NCI-H2196 (cell line): ENCODE results near the gene HMGB3.
"Not testable (repeated sequence)": the region's sequence is repeated elsewhere in the genome, so short reads cannot be mapped to it uniquely, and the experiment has no call there.

Experiments
- DNase-seq: peaks from one replicate; lab custom pipeline; 2025; ENCODE audit not compliant: unreplicated experiment; lab: John Stamatoyannopoulos, UW

HMGB3 gene

DNA sequence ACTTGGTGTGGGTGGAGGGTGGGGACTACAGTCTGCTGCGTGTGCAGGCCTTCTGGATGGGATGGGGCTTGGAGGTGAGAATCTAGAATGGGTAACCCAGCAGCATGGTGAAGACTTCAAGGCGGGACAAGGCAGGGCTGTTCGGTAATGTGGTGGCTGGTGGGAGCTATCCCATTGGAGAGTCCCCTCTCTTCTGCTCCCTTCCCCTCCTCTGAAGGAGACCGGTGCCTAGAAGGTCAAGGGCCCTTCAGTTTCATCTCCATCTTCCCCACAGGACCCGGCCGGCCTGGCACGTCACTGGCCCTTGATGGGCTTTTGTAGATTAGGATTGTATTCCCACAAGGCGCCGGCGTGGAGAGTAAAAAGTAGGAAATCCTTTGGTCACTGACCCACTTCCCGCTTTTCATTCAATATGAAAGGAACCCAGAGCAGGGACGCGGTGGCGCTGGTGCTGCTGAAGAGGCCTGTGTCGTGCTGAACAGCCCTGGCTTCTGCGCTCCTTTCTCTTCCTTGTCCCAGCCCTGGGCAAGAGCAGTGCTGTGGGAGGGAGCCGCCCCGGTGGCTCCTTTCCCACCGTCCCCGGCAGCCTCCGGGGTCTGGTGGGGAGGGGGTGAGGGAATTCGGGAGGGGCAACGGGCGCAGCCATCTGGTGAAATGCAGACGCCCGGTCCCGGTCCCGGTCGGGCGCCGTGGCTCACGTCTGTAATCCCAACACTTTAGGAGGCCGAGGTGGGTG is 7.3 kb upstream of the HMGB3 start:
- no peak for DNase-seq

DNA sequence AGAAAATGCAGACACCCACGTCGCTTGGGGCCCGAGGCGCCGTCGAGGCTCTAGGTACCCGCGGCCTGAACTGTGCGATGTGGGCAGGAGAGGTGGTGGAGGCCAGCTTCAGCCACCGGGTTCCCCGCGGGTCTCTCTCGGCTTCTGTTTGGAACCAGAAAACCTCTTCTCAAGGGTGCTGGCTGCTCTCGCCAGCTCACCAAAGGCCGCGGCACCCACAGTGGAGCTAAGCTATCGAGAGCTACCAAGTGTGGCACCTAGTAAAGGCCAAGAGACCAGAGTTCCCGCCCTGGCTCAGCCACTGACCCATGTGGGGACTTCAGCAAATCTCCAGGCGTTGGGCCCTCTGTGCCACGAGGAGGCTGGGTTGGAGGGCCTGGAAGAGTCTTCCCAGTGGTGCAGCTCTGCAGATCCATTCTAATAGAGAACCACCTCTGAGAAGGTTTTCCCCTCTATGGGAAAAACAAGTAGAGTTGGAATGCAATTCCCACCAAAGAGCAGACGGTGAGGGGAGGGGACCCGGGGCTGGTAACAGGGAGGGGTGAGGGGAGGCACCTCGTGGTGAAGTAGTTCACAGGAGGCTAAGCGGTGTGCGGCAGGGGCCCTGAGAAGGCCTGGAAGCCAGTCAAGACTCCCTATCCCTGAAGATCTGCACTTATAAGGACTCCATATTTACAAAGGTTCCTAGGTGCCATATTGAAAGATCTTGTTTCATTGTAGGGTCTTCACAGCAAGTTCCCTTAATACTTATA is 5.5 kb upstream of the HMGB3 start:
- DNase-seq, result no peak

DNA sequence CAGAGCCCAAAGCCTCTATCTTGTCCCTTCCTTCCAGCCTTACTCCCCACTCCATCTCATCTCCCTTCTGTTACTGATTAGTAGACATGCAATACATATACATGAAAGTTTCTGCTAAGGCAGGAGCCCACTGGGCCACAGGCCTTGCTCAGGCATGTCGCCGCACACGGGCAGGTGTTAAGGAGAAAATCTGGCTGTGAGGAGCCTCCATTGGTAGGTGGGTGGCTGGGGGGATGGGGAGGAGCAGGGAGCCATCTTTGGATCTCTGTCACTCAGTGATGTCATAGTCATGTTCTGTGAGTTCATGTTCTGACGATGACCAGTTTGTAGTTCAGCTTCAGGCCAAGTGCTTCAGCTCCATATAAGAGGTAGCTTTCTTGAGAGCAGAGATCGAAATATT is 2.9 kb upstream of the HMGB3 start:
- no peak for DNase-seq

DNA sequence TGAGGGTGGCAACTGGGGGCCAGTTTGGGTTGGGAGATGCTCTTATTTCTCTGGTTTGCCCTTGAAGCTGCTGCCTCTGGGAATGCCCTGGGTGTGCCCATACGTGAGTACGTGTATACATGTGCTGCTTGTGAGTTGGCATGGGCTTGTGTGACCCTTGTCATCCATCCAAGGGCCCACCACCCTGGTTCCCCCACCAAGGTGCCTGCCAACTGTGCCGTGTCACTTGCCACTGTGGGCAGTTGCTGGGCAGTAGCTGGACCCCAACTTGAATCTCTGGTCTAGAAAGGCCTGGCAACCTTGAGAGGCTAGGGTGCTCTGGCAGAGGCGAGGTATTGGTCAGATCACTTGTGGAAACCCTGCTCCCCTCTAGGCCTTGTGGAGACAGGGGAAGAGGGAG is 2.4 kb upstream of the HMGB3 start:
- DNase-seq, result no peak

DNA sequence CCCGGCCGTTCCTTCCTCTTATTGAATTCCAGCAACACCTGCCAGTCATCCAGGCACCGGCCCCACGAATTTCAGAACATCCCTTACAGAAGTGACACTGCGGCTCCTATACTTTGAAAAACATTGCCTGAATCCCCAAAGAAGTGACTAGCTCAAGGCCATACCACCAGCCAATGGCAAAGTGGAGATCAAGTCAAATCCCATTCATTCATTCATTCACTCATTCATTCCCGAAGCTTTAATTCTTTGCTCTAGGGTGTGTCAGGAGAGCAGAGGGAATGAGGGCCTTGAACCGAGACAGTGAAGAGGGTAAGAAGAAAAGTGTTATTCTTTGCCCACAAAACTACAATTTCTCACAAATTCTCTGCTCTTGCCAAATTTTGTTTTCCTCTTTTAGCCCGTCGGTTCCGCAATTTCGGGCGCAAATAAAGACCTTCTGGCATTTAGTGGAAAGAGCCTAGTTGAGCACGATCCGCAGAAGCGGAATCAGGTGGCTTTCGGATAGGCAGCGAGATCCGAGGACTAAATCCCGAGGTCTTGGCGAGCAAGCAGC is 824 bp upstream of the HMGB3 start:
- DNase-seq, result no peak

DNA sequence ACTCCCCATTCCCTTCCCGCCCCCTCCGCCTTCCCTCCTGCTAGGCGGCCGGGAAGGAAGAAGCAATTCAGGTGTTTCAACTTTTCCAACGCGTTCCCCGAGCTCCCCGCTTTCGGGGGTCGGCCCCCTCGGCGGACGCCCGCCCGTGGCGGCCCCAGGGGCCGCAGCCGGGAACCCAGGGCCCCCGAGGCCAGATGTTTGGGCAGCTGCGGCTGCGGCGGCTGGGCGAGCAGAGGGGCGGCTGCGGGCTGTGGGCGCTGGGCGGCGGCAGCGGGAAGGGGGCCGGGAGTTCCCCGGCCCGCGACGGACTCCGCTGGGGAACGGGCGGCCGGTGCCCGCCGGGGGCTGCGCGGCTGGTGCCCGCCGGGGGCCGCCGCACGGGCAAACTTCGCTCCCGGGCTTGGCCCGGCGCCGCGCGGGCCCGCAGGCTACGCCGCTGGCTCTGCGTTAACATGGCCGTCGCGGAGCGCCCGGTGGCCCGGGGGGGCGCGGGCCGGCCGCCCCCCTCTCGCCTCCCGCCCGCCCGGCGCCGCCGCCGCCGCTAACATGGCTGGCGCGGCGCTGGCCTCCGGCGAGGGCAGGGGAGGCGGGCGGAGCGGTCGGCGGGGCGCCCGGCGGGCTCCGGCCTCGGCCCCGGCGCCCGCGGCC is 510 bp downstream of the HMGB3 start:
- no peak for DNase-seq

DNA sequence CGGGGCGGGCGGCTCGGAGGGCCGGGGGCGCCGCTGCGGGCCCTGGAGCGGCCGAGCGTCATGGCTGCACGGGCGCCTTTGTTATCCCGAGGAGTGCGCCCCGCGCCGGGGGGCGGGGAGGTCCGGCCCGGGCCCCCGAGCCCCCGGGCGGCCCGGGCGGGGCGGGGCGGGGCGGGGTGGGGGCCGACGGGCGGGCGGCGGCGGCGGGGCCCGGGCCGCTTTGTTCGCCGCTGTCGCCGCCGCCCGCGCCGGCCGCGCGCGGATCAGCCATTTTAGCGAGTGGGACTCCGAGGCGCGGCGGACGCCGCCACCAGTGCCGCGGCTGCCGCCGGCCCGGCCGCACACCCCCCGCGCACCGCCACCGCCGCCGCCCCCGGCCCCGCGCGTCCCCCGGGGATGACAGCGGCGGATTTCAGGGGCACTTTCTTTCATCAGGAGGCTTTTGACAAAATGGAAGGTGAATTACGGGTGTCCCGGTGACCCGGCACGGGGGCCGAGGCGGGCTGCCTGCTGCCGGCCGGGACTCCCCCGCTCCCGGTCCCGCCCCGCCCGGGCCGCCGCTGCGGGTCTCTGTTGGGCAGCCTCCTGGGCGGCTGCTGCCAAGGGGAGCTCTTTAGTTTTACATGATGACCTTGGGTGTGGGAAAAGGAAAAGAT is 1.2 kb downstream of the HMGB3 start:
- no peak for DNase-seq

DNA sequence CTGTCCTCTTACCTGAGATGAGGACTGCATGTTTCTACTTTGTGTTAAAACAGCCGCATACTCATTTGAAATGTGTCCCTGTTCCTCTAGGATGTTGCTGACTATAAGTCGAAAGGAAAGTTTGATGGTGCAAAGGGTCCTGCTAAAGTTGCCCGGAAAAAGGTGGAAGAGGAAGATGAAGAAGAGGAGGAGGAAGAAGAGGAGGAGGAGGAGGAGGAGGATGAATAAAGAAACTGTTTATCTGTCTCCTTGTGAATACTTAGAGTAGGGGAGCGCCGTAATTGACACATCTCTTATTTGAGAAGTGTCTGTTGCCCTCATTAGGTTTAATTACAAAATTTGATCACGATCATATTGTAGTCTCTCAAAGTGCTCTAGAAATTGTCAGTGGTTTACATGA is 4.6 kb downstream of the HMGB3 start:
- DNase-seq, result not testable (repeated sequence)

DNA sequence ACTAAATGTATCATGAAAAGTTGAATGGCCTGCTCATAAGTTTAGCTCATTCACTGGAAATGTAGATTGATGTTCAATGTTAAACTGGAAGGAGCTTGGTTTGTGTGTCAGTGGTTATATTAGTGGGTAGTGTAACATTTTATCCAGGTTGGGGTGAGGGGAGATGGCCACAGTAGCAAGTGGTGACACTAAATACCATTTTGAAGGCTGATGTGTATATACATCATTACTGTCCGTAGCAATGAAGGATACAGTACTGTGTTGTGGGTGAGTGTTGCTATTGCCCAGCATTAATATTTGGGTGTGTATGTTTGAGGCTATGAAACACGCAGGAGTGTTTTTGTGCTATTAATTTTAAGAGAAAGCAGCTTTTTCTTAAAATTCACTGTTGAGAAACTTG is 6.3 kb downstream of the HMGB3 start:
- no peak for DNase-seq

DNA sequence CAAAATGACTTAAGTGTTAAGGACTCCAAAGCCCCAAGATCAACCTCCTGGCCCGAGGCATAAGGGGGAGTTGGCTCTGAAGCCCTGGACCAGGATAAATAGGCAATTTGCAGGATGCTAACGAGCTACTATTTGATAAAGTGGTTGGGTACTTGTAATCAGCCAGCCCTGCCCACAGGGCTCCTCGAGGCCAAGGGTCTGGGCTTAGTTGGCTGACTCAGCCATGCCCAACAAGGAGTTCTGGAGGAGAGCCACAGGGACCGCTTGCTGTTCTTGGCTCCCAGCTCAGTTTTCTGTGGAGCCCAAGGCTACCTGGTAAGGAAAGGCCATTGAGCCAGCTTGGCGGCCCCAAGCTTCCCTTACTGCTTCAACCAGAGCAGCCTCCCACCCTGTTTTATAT is 7.8 kb downstream of the HMGB3 start:
- no peak for DNase-seq

DNA sequence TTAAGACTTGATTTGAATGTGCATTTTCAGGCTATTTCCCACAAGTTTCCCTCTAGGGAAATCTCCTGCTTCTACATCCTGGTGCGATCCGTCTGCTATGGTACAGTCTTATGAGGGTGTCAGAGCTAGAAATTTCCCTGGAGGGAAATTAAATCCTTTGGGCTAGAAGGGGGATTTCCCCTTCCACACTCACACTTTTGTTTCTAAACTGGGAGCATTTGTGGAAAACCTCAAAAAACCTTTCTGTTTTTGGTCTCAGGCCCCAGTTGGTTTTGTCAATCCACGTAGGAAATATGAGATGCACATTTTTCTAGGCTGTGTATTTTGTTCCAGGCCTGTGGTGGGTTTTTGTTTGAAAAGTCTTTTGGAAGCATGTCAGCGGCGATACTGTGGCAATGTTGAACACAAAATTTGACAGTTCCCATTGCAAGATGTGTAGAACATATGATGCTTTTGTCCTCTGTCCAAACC is 17.8 kb downstream of the HMGB3 start:
- DNase-seq, result no peak

DNA sequence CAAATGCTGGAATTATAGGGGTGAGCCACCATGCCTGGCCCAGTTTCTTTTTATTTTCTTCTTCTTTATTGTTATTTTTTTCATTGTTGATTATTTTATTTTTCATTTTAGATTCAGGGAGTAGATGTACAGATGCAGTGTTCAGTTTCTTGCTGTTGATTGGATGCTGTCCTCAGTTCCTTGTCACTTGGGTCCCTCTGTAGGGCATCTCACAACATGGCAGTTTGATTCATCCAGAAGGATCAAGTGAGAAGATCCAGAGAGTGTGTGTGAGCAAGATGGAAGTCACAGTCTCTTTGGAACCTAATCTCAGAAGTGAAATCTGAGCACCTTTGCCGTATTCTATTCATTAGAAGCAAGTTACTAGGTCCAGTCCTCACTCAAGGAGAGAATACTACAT is 20.9 kb downstream of the HMGB3 start:
- DNase-seq, result no peak

DNA sequence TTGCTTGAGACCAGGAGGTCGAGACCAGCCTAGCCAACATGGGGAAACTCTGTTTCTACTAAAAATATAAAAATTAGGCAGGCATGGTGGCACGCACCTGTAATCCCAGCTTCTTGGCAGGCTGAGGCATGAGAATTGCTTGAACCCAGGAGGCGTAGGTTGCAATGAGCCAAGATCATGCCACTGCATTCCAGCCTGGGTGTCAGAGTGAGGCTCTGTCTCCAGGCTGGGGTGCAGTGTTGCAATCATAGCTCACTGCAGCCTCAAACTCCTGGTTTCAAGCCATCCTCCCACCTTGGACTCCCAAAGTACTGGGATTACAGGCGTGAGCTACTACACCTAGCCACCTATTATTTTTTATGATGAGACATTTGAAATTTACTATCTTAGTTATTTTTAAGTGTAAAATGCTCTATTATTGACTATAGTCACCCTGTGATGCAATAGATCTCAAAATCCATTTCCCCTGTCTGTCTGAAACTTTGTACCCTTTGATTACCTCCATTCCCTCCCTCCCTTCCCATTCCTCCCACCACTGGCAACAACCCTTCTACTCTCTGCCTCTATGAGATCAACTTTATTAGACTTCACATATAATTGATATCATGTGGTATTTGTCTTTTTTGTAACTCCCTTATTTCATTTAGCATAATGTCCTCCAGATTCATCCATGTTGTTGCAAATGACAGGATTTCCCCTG is 23.4 kb downstream of the HMGB3 start:
- no peak for DNase-seq

DNA sequence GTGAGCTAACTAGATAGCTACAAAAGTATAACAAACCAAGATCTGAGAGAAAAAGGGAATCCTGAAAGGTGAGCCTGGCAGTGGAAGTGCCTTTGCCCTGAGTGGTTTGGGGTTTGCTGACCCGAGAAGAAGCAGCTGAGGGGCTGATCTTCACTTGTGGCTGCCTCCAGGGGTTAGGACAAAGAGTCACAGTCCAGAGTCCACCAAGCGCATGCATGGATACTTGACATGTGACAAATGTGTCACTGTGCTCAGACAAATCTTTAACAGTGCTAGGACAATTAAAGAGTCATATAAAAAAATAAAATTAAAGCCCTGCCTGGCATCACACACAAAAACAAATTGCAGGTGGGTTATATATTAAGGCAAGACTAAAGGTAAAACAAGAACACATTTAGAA is 26.4 kb downstream of the HMGB3 start:
- DNase-seq, result no peak

DNA sequence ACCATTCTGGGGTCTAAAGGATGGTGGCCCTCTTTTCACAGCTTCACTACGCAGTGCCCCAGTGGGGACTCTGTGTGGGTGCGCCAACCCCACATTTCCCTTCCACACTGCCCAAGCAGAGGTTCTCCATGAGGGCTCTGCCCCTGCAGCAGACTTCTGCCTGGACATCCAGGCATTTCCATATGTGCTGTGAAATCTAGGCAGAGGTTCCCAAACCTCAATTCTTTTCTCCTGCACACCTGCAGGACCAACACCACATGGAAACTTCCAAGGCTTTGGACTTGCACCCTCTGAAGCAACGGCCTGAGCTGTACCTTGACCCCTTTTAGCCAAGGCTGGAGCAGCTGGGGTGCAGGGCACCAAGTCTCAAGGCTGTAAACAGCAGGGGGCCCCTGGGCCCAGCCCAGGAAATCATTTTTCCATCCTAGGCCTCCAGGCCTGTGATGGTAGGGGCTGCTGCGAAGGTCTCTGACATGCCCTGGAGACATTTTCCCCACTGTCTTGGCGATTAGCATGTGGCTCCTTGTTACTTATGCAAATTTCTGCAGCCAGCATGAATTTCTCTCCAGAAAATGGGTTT is 30.1 kb downstream of the HMGB3 start:
- no peak for DNase-seq

DNA sequence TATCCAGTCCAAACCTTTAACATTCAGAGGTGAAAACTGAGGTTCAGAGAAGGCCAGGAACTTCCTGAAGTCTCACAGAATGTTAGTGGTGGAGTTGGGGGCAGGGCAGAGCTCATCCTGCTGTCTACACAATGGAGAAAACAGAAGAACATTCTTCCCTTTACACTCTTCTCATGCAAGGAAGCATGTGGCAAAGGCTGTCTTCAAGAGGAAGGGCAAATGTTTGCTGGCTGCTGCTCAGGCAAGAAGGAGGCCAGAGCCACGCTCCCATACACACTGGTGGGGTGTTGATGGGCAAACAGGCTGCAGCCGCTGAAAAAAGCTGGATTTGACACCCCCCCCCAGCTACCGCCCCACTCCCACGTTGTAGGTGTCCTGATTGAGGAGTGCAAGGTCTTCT is 32.5 kb downstream of the HMGB3 start:
- no peak for DNase-seq

DNA sequence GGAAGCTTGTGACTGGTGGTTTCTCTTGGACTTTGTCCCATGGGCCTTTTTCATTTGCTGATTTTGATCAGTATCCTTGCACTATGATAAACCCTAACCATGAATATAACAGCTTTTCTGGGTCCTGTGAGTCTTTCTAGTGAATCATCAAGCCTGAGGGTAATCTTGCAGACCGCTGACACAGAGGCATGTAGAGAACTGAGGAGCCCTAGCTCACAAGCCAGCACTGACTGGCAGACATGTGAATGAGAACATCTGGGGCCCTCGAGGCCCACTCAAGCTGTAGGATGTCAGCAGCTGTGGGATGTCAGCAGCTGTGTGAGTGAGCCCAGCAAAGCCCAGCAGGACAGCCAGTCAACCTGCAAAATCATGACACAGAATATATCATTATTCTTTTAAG is 36.7 kb downstream of the HMGB3 start:
- no peak for DNase-seq

DNA sequence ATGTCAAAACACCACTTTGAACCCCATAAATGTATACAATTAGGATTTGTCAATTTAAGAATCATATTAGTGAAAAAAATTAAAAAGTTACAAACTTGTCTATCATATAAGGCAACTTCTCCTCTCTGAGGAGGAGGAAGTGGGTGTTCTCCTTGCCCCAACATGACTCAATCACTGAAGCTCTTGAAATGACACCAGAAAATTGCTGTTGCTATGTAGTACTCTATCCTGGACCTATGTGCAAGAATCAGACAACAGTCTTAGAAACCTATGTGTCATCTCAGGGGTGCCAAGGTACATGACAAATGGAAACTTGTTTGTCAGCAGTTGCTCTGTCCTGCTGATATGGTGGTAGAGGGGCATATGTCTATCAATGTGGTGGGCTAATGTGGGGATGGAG is 47.7 kb downstream of the HMGB3 start:
- DNase-seq, result no peak

DNA sequence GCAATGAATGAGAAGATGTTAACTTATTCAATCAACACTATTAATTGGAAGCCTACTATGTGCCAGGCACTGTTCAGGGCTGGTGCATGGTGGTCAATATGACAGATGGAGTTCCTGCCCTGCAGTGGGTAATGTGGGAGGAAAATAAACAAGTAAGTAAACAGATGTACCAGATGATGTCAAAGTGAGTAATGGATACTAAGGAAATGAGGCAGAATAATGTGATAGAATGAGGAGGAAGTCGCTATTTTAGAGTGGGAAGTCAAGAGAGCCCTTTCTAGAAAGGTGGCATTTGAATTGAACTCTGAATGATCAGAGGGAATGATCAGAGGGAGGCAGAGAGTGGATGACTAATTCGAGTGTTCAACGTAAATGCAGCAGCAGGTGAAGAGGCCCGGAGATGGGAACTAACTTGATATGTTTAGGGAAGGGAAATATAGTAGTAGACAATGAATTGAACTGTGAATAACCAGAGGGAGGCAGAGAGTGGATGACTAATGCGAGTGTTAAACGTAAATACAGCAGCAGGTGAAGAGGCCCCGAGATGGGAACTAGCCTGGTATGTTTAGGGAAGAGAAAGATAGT is 48.3 kb downstream of the HMGB3 start:
- DNase-seq, result no peak

DNA sequence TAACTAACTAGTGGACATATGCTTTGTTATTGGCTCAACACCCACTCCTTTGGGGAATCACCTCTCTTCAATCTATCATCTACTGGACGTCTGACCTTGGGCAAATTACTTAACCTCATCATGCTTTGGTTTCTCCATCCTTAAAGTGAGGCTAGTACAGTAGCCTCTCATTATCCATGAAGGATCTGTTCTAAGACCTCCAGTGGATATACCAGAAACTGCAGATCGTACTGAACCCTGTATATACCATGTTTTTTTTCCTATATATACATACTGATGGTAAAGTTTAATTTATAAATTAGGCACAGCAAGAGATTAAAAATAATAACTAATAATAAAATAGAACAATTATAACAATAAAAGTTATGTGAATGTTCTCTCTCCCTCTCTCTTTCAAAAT is 56.2 kb downstream of the HMGB3 start:
- DNase-seq, result no peak
